Loucy (cell line): ENCODE data around the gene SOX13.

Experiments
- CTCF ChIP-seq: fragments of 200-600 bp; sonication (generic); conservative IDR thresholded peaks from 2 replicates; pipeline ENCODE4 v1.5.1; 2014; ENCODE audit warnings: mild to moderate bottlenecking, antibody characterized with exemption, low read length
- EZH2phosphoT487 ChIP-seq: fragments of 200-600 bp; IDR thresholded peaks from 2 replicates; pipeline ENCODE4 v1.6.1; 2018; ENCODE audit warnings: antibody characterized with exemption, mild to moderate bottlenecking, moderate library complexity, borderline replicate concordance

- TF ChIP-seq CTCF, result no peak
- no peak for TF ChIP-seq EZH2phosphoT487
These were observed 25.8 kb downstream of the SOX13 start for GRCh38 chr1:204098683-204099082.
